ENCODE measurements around the gene CD200R1L.

GRCh38 chr3:112815981-112816380, 30.7 kb downstream of the CD200R1L start:
- TF ChIP-seq REST (IDR thresholded peaks at IDR 0.05; ENCODE audit: insufficient read depth in 1 of 2, low read depth in 2 of 2, low read length in 2 of 2) (no peak), TAF1 (IDR thresholded peaks at IDR 0.05; ENCODE audit: borderline replicate concordance, insufficient read depth, low read length) (no peak), FOXP2 (optimal IDR thresholded peaks at IDR 0.05; ENCODE audit: borderline replicate concordance, extremely low read depth, extremely low read length, insufficient read depth) (no peak), SIN3A (IDR thresholded peaks at IDR 0.05; ENCODE audit: borderline replicate concordance, insufficient read depth, low read length) (no peak)

Data from PFSK-1 (cell line).